Measurements from ENCODE around the gene SAP30BP.

- no peak for TF ChIP-seq POLR2AphosphoS5 (IDR thresholded peaks at IDR 0.05; ENCODE audit: low read length)
- TF ChIP-seq CTCF (IDR thresholded peaks at IDR 0.05 in 2 of 3, conservative IDR thresholded peaks at IDR 0.05 in 1 of 3; ENCODE audit: control insufficient read depth in 2 of 3, extremely low read depth in 1 of 3, insufficient read depth in 1 of 3, low read depth in 3 of 3, low read length in 3 of 3) = no peak
- TF ChIP-seq PRDM15 (CRISPR knock-in tag; IDR thresholded peaks at IDR 0.05) = no peak
- no peak for TF ChIP-seq RB1 (IDR thresholded peaks at IDR 0.05; ENCODE audit: borderline replicate concordance)
- no peak for TF ChIP-seq POLR2AphosphoS2 (IDR thresholded peaks at IDR 0.05; ENCODE audit: low read depth, low read length)
These were observed 76.6 kb downstream of the SAP30BP start for GRCh38 chr17:75743625-75744206.
